ENCODE data around the gene GIGYF2.

DNA sequence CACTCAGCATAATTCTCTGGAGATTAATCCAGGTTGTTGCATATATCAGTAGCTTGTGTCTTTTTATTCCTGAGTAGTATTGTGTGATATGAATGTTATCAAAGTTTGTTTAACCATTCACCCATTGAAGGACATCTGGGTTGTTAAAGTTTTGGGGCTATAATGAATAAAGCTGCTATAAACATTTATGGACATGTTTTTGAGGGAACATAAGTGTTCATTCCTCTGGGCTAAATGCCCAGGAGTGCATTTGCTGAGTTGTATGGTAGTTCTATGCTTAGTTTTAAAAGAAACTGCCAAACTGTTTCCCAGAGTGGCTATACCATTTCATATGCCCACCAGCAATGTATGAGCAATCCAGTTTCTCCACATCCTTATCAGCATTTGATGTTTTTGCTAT is 101.1 kb downstream of the GIGYF2 start:
- no peak for TF ChIP-seq TAF1 (IDR thresholded peaks at IDR 0.05; ENCODE audit: borderline replicate concordance, insufficient read depth, low read length)
- TF ChIP-seq, protein P1, sequence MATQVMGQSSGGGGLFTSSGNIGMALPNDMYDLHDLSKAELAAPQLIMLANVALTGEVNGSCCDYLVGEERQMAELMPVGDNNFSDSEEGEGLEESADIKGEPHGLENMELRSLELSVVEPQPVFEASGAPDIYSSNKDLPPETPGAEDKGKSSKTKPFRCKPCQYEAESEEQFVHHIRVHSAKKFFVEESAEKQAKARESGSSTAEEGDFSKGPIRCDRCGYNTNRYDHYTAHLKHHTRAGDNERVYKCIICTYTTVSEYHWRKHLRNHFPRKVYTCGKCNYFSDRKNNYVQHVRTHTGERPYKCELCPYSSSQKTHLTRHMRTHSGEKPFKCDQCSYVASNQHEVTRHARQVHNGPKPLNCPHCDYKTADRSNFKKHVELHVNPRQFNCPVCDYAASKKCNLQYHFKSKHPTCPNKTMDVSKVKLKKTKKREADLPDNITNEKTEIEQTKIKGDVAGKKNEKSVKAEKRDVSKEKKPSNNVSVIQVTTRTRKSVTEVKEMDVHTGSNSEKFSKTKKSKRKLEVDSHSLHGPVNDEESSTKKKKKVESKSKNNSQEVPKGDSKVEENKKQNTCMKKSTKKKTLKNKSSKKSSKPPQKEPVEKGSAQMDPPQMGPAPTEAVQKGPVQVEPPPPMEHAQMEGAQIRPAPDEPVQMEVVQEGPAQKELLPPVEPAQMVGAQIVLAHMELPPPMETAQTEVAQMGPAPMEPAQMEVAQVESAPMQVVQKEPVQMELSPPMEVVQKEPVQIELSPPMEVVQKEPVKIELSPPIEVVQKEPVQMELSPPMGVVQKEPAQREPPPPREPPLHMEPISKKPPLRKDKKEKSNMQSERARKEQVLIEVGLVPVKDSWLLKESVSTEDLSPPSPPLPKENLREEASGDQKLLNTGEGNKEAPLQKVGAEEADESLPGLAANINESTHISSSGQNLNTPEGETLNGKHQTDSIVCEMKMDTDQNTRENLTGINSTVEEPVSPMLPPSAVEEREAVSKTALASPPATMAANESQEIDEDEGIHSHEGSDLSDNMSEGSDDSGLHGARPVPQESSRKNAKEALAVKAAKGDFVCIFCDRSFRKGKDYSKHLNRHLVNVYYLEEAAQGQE (IDR thresholded peaks at IDR 0.05; ENCODE audit: insufficient read depth in 1 of 2, low read depth in 2 of 2, low read length in 2 of 2): no peak
- no peak for TF ChIP-seq POLR2AphosphoS5 (IDR thresholded peaks at IDR 0.05; ENCODE audit: low read depth, low read length)
- TF ChIP-seq FOXP2 (optimal IDR thresholded peaks at IDR 0.05; ENCODE audit: borderline replicate concordance, extremely low read depth, extremely low read length, insufficient read depth): no peak
- TF ChIP-seq SIN3A (IDR thresholded peaks at IDR 0.05; ENCODE audit: borderline replicate concordance, insufficient read depth, low read length): no peak

Measured in PFSK-1 (cell line).